Naive thymus-derived CD4-positive, alpha-beta T cell (primary cell): Measurements from ENCODE around the gene GMDS. TPM values are rescaled to one million over a fixed set of nuclear protein-coding genes. Genes with fewer than 3 reads are reported as not detected.
"Not testable (repeated sequence)": the region's sequence is repeated elsewhere in the genome, so short reads cannot be mapped to it uniquely, and the experiment has no call there.

Experiments
- ATAC-seq: fragments of 150-1000 bp; cut with Tn5 transposase; 2 replicates; pipeline ENCODE4 v1.10.0; 2021; ENCODE audit warnings: mild to moderate bottlenecking, moderate library complexity
- CTCF ChIA-PET: fragments of 350-600 bp; sonication (Branson Sonifier 250); formaldehyde crosslinking; loops from one replicate; lab custom pipeline; 2021; ENCODE audit warnings: antibody characterized with exemption; lab: Charles Lee
- POLR2A ChIA-PET: fragments of 350-600 bp; sonication (Branson Sonifier 250); formaldehyde crosslinking; loops from one replicate; lab custom pipeline; 2021; ENCODE audit warnings: antibody characterized with exemption, inconsistent platforms; lab: Charles Lee
- DNase-seq, 9 donors: peaks; one replicate each; pipeline versions ENCODE4 v3.0.0 to v3.0.0-alpha.2; 2020 to 2022; ENCODE audit warnings: mixed read lengths in 1 of 9
- H3K27ac ChIP-seq: one replicate; pipeline ENCODE4 v1.7.0; 2013; ENCODE audit warnings: mild to moderate bottlenecking, low read depth, low read length, moderate library complexity
- H3K27me3 ChIP-seq, 2 donors: one replicate each; pipeline ENCODE4 v1.7.0; 2013; ENCODE audit warnings: low read length in 2 of 2, mild to moderate bottlenecking in 2 of 2, moderate library complexity in 2 of 2; ENCODE audit not compliant: control insufficient read depth in 2 of 2, insufficient read depth in 2 of 2
- H3K36me3 ChIP-seq, 3 experiments: 1 replicate in 2 of 3; 2 replicates in 1 of 3; pipeline ENCODE4 v1.7.0; 2013; ENCODE audit warnings: low read length in 3 of 3, mild to moderate bottlenecking in 3 of 3, moderate library complexity in 1 of 3; ENCODE audit not compliant: insufficient read depth in 3 of 3, control insufficient read depth in 2 of 3
- H3K4me1 ChIP-seq, 2 donors: one replicate each; pipeline ENCODE4 v1.7.0; 2013; ENCODE audit warnings: low read length in 2 of 2, mild to moderate bottlenecking in 2 of 2, moderate library complexity in 1 of 2; ENCODE audit not compliant: control insufficient read depth in 2 of 2, insufficient read depth in 2 of 2
- H3K4me3 ChIP-seq: 2 replicates; pipeline ENCODE4 v1.7.0; 2013; ENCODE audit warnings: mild to moderate bottlenecking, low read length
- H3K9me3 ChIP-seq, 3 experiments: 1 replicate in 2 of 3; 2 replicates in 1 of 3; pipeline ENCODE4 v1.7.0; 2013; ENCODE audit warnings: low read length in 3 of 3; ENCODE audit not compliant: control insufficient read depth in 2 of 3
- H3K27ac Mint-ChIP-seq, 9 donors: one replicate each; pipeline ENCODE4 v1.8.0; 2020 to 2022; ENCODE audit warnings: mixed read lengths in 9 of 9, mild to moderate bottlenecking in 8 of 9, moderate library complexity in 5 of 9, inconsistent platforms in 2 of 9
- H3K27me3 Mint-ChIP-seq, 5 donors: one replicate each; pipeline ENCODE4 v1.8.0; 2021 to 2022; ENCODE audit warnings: mixed read lengths in 5 of 5, mild to moderate bottlenecking in 1 of 5
- H3K36me3 Mint-ChIP-seq, 5 donors: one replicate each; pipeline ENCODE4 v1.8.0; 2020 to 2022; ENCODE audit warnings: mixed read lengths in 5 of 5, mild to moderate bottlenecking in 3 of 5, inconsistent platforms in 1 of 5
- H3K4me1 Mint-ChIP-seq, 7 donors: one replicate each; pipeline ENCODE4 v1.8.0; 2020 to 2022; ENCODE audit warnings: mixed read lengths in 7 of 7, mild to moderate bottlenecking in 3 of 7, inconsistent platforms in 1 of 7
- H3K4me3 Mint-ChIP-seq, 10 donors: one replicate each; pipeline ENCODE4 v1.8.0; 2020 to 2022; ENCODE audit warnings: mild to moderate bottlenecking in 10 of 10, mixed read lengths in 10 of 10, moderate library complexity in 6 of 10, inconsistent platforms in 2 of 10
- H3K9me3 Mint-ChIP-seq, 11 donors: one replicate each; pipeline ENCODE4 v1.8.0; 2020 to 2022; ENCODE audit warnings: mixed read lengths in 11 of 11, mild to moderate bottlenecking in 4 of 11, inconsistent platforms in 1 of 11, moderate library complexity in 1 of 11
- intact Hi-C, 2 donors: fragments of 100-400 bp; cut with micrococcal nuclease; formaldehyde crosslinking; loops; one replicate each; pipeline ENCODE4 v1.15.1; 2023
- polyA plus RNA-seq, 2 donors: library from polyadenylated mRNA; unstranded; fragments of 300-500 nt; fragmentation: Illumina TruSeq; gene quantifications; one replicate each; pipeline ENCODE4 v1.2.3, GENCODE V29; 2021
- total RNA-seq, 6 experiments: library from RNA in 5 of 6; stranded (reverse) in 5 of 6; gene quantifications; 1 replicate in 5 of 6; 2 replicates in 1 of 6; pipeline ENCODE4 v1.2.3 and lab custom pipeline; 2021 to 2026

GMDS gene
- total and polyA plus RNA-seq, 7 experiments from 2014 or later = 12.7 to 33.9 (median 18.3) TPM

DNA sequence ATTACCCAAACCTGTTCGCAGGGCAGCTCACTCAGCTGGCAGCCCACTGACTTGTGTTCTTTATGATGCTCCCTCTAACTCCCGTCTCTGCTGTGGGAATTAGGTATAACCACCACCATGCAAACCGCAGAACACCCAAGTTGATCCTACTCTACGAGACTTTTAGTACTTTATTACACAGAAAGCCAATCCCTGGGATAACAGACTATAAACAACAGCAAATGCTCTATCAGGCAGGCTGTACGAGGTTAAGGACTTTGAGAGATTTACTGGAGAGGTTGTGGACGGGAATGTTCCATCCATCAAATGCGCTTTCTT is 394.6 kb downstream of the GMDS start:
- Mint-ChIP-seq H3K4me3 (no peak overlapping the region), H3K27me3 (no peaks in the 10 kb centered on the region), H3K27ac (no peak overlapping the region), H3K4me1 (peaks cover 0 to 5% (median 0%) of the 10 kb centered on the region in 7 donors), H3K9me3 (peaks cover 0 to 3% (median 0%) of the 10 kb centered on the region in 11 donors), H3K36me3 (peaks cover 0 to 36% (median 13%) of the 10 kb centered on the region in 5 donors)
- no peaks in the 10 kb centered on the region for H3K36me3 ChIP-seq
- intact Hi-C loops = no loop called here
- no peak overlapping the region for H3K27ac ChIP-seq
- H3K4me3 ChIP-seq = no peak overlapping the region
- no peaks in the 10 kb centered on the region for H3K4me1 ChIP-seq
- ChIA-PET POLR2A (no interaction called here), CTCF (no interaction called here)
- ATAC-seq = no peak
- H3K27me3 ChIP-seq = no peaks in the 10 kb centered on the region
- no peak for DNase-seq
- no peaks in the 10 kb centered on the region for H3K9me3 ChIP-seq

DNA sequence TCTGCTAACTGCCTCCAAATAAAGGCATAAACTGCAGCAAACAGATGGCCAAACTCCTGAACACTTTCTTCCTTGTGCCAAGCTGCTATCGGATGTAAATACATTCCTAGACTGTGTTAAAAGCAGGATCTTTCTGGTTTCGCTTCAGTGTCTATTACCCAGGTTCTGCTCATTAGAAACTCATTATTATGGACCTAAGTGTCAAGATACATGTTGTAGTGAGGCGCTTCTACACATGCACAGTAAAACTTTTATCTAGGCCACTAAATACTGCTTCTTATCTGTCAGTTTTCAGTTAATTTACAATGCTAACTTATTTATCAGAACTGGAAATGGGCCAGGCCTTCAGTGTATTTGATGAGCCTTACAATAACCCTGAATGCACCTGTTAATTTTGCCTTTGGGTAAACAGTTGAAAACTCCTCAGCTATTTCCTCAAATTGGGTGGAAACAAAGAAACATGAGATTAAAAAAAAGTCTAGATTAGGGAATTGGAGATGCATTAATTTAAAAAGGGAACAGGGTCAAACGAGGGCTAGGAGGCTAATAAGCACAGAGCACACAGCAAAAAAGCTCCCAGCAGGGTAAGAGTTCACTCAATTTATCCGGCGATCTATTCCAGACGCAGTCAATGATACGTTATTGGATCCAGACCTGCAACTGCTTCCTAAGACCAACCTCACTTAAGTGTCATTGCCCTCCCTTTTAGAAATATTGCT is 395.1 kb downstream of the GMDS start:
- Mint-ChIP-seq H3K9me3 (peaks cover 0 to 3% (median 0%) of the 10 kb centered on the region in 11 donors), H3K36me3 (peaks cover 0 to 34% (median 13%) of the 10 kb centered on the region in 5 donors), H3K27me3 (no peaks in the 10 kb centered on the region), H3K4me1 (peaks cover 0 to 5% (median 0%) of the 10 kb centered on the region in 7 donors), H3K4me3 (no peak overlapping the region), H3K27ac (no peak overlapping the region)
- Histone ChIP-seq H3K27me3 (no peaks in the 10 kb centered on the region), H3K36me3 (no peaks in the 10 kb centered on the region), H3K27ac (no peak overlapping the region), H3K4me1 (no peaks in the 10 kb centered on the region), H3K4me3 (no peak overlapping the region), H3K9me3 (no peaks in the 10 kb centered on the region)
- ChIA-PET POLR2A (no interaction called here), CTCF (no interaction called here)
- intact Hi-C loops = no loop called here
- ATAC-seq (no peak), DNase-seq (no peak)

DNA sequence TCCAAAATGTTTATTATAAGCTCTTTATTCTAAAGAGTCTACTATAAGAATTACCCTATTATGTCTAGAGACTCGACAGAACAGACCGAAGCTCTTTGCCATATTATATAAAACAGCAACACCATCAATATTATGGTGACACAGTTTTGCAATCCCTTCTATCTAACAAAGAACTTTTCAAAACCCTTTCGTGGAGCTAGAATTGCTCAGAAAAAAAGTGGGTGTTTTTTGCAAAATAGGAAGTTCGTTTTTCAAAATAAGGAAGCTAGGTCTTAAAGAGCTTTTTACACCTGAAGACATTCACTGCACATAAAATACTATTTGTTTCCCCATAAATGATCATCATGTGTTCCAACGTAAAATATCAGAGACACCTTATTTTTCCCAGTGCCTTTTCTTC is 395.7 kb downstream of the GMDS start:
- Mint-ChIP-seq H3K4me1 (peaks cover 0 to 5% (median 0%) of the 10 kb centered on the region in 7 donors), H3K36me3 (peaks cover 0 to 29% (median 13%) of the 10 kb centered on the region in 5 donors), H3K27me3 (no peaks in the 10 kb centered on the region), H3K9me3 (peaks cover 0 to 3% (median 0%) of the 10 kb centered on the region in 11 donors), H3K27ac (no peak overlapping the region), H3K4me3 (no peak overlapping the region)
- Histone ChIP-seq H3K27me3 (no peaks in the 10 kb centered on the region), H3K27ac (no peak overlapping the region), H3K36me3 (no peaks in the 10 kb centered on the region), H3K4me3 (no peak overlapping the region), H3K9me3 (no peaks in the 10 kb centered on the region), H3K4me1 (no peaks in the 10 kb centered on the region)
- ATAC-seq = no peak
- POLR2A ChIA-PET = no interaction called here
- intact Hi-C loops = no loop called here
- CTCF ChIA-PET = no interaction called here
- DNase-seq = no peak

DNA sequence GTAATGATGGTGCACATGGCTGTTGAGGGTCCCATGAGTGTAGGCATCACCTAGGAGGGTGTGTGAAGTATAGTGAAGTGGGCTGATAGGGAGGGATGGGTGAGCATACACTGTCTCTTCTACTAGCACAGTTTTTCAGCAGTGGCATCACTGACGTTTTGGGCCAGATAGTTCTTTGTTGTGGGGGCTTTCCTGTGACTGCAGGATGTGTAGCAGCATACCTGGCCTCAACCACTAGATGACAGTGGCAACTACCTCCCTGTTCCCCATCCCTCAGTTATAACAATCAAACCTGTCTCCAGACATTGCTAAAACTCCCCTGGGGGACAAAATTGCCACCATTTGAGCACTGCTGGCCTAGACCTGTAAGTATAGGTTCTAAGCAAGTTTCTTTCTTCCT is 396.7 kb downstream of the GMDS start:
- Histone ChIP-seq H3K9me3 (no peaks in the 10 kb centered on the region), H3K27ac (no peak overlapping the region), H3K4me1 (no peaks in the 10 kb centered on the region), H3K36me3 (no peaks in the 10 kb centered on the region), H3K27me3 (no peaks in the 10 kb centered on the region), H3K4me3 (no peak overlapping the region)
- ChIA-PET POLR2A (no interaction called here), CTCF (no interaction called here)
- Mint-ChIP-seq H3K4me3 (no peak overlapping the region), H3K27ac (no peak overlapping the region), H3K27me3 (no peaks in the 10 kb centered on the region), H3K9me3 (peaks cover 0 to 3% (median 0%) of the 10 kb centered on the region in 11 donors), H3K4me1 (peaks cover 0 to 5% (median 0%) of the 10 kb centered on the region in 7 donors), H3K36me3 (peaks cover 0 to 29% (median 13%) of the 10 kb centered on the region in 5 donors)
- ATAC-seq = no peak
- DNase-seq = no peak
- intact Hi-C loops = no loop called here

DNA sequence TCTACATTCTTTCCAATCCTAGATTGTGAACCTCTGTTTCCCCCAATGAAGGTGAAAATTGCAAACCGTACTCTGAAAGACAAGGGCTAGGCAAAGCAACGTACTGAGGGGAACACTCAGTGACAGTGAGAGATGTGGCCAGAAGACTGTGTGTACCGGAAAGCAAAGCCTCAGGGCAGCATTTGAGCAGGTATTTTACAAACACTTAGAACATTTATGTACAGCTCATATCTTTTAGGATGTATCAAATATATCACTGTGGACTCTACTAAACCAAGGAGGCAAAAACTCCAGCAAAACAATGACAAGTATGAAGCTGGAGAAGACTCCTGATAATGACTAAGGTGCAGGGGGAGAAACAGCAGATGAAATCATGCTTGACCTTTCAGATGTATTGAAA is 398.8 kb downstream of the GMDS start:
- H3K9me3 ChIP-seq = no peaks in the 10 kb centered on the region
- H3K4me3 ChIP-seq = no peak overlapping the region
- H3K27ac ChIP-seq = no peak overlapping the region
- ChIA-PET POLR2A (no interaction called here), CTCF (no interaction called here)
- DNase-seq (no peak), ATAC-seq (no peak)
- peaks cover 0 to 5% (median 0%) of the 10 kb centered on the region in 7 donors for H3K4me1 Mint-ChIP-seq
- no peaks in the 10 kb centered on the region for H3K27me3 ChIP-seq
- H3K36me3 ChIP-seq = no peaks in the 10 kb centered on the region
- no peaks in the 10 kb centered on the region for H3K27me3 Mint-ChIP-seq
- H3K4me3 Mint-ChIP-seq = no peak overlapping the region
- H3K27ac Mint-ChIP-seq = no peak overlapping the region
- H3K4me1 ChIP-seq = no peaks in the 10 kb centered on the region
- intact Hi-C loops = no loop called here
- H3K9me3 Mint-ChIP-seq = peaks cover 0 to 3% (median 0%) of the 10 kb centered on the region in 11 donors
- peaks cover 0 to 29% (median 12%) of the 10 kb centered on the region in 5 donors for H3K36me3 Mint-ChIP-seq

DNA sequence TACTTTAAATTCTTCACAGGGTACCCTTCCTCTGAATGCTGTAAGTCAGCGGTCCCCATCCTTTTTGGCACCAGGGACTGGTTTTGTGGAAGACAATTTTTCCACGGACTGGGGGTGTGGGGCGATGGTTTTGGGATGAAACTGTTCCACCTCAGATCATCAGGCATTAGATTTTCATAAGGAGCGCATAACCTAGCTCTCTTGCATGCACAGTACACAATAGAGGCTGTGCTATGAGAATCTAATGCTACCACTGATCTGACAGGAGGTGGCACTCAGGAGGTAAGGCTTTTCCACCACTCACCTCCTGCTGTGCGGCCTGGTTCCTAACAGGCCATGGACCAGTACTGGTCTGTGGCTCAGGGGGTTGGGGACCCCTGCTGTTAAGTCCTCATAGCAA is 399.9 kb downstream of the GMDS start:
- DNase-seq, H3K4me3 Mint-ChIP-seq, H3K9me3 Mint-ChIP-seq, H3K4me3 ChIP-seq, ATAC-seq, H3K27ac ChIP-seq, H3K9me3 ChIP-seq, H3K27ac Mint-ChIP-seq, intact Hi-C loops, POLR2A ChIA-PET, H3K27me3 Mint-ChIP-seq, H3K36me3 ChIP-seq, H3K27me3 ChIP-seq, H3K4me1 Mint-ChIP-seq, CTCF ChIA-PET, H3K4me1 ChIP-seq: not testable (repeated sequence)
- peaks cover 0 to 29% (median 12%) of the 10 kb centered on the region in 5 donors for H3K36me3 Mint-ChIP-seq

DNA sequence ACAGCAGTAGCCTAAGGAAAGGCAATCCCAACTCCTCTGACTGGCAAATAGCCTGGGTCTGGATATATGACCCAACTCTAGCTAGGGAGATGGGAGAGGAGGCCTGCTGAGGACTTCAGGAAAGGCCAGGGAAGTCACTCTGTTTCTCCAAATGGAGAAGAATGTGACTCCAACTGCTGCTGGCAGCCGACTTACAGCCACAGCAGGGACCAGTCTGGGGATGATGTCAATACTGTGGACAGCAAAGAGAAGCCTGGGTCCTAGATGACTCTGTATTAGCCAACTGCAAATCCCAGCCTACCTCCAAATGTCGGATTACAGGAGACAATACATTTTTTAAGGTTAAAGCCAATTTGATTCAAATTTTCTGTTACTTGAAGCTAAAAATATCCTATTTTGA is 403.1 kb downstream of the GMDS start:
- Mint-ChIP-seq H3K4me3 (no peak overlapping the region), H3K27ac (no peak overlapping the region), H3K4me1 (peaks cover 0 to under 1% (median 0%) of the 10 kb centered on the region in 7 donors), H3K27me3 (no peaks in the 10 kb centered on the region), H3K36me3 (peaks cover 0 to 19% (median 5%) of the 10 kb centered on the region in 5 donors), H3K9me3 (peaks cover 0 to 2% (median 0%) of the 10 kb centered on the region in 11 donors)
- no peak for ATAC-seq
- no peak overlapping the region for H3K4me3 ChIP-seq
- no peaks in the 10 kb centered on the region for H3K36me3 ChIP-seq
- H3K9me3 ChIP-seq = no peaks in the 10 kb centered on the region
- intact Hi-C loops = no loop called here
- no peak overlapping the region for H3K27ac ChIP-seq
- no peaks in the 10 kb centered on the region for H3K4me1 ChIP-seq
- no peaks in the 10 kb centered on the region for H3K27me3 ChIP-seq
- no peak for DNase-seq
- ChIA-PET POLR2A (no interaction called here), CTCF (no interaction called here)
